ENCODE results near the gene DNAJA4. TPM values are rescaled to one million over a fixed set of nuclear protein-coding genes. Genes with fewer than 3 reads are reported as not detected.

DNAJA4 gene
- total RNA-seq = 10 to 100 TPM; 51.4 to 55.1 TPM
- polyA plus RNA-seq = 10 to 100 TPM in 1 of 3 donors, 1 to 10 TPM in 2; 7.9 to 15.6 (median 9.1) TPM
- total RNA-seq = 24.4 to 127 (median 32.5) reads per million in 6 experiments

DNA sequence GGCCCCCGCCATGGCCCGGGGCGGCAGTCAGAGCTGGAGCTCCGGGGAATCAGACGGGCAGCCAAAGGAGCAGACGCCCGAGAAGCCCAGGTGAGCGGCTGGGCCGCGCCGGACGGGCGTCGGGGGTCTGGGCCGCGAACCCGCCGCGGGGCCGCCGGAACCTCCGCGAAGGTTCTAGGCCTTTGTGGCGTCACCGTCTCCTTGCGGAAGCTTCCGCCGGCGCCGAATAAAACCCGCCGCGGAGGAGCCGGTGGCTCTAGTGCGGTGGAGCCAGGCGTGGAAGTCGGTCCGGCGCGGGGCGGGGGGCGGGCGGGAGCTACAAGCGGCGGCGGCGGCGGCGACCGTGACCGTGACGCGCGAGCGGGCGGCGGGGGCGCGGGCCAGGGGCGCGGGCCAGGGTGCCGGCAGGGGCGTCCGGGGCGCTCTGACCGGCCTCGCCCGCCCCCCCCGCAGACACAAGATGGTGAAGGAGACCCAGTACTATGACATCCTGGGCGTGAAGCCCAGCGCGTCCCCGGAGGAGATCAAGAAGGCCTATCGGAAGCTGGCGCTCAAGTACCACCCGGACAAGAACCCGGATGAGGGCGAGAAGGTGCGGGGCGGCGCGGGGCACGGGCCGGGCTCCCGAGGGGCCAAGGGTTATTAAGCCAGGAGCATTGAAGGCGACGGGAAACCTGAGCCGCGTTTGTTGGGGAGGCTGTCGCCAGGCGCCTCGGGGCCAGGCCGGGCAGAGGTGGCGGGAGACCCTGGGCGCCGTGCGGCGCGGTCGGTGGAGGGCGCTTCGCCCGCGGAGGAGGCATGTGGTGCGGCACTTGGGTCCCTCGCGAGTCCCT is at the start of gene DNAJA4:
Gene DNAJA4, plus strand, starts transcription at position 259 of the 833 bp plus-strand sequence. Its CDS starts 202 bp downstream, at position 461.
- Mint-ChIP-seq H3K4me3 (peak within 1 kb of the TSS; percentile 84 to 94 (median 90)), H3K27ac (peak within 1 kb of the TSS; percentile 80 to 98 (median 94)), H3K27me3 (no peaks in the 10 kb centered on the region), H3K36me3 (peaks cover 0 to 5% (median 0%) of the 10 kb centered on the region in 3 donors), H3K9me3 (no peaks in the 10 kb centered on the region), H3K4me1 (peaks cover 21 to 41% (median 31%) of the 10 kb centered on the region in 4 donors)
- ATAC-seq = peak; percentile 83 to 84
- POLR2A ChIA-PET = interaction anchor here (0.6 to 3.3 kb wide), 13 partner anchors 9 to 1321 kb away, joined by 3 to 53 read pairs (median 5); partner anchors contain the start of genes CIB2, IDH3A, IREB2 and SKIC8
- DNase-seq = peak; percentile 59 to 85 (median 68)

DNA sequence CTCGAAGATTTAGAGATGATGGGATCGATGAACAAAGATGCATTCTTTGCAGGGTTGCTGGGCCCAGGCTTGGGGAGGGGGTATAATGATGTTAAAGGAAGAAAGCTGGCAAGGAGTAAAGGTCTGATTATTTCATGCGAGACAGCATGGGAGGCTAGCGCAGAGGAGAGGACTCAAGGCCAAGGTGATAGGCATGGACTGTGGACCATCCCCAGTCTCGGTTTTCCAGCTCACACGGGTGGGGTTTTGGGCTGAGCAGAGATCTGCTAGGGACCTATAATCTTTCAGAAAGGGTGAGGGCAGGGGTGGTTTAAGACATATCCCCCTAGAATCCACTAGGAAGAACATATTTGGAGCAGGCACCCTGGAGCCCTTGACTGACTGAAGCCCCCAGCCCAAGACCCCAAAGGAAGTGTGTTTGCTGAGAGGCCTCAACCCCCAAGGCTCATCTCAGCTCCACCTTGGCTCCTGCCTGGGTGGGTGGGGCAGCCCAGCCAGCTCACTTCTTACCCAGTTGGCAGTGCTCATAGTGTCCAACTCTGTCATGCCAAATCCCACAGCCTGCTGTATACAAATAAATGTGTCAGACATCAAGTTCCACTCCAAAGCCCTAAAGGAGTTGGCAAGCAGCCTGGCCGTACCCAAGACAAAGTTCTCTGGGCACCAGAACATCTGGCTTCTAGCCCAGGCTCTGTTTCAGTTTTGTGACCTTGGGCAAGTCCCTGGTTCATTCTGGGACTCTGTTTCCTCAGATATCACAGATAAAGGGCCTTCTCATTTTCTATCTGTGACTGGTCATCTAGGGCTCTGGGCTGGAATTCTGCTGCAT is 47.9 kb upstream of the DNAJA4 start:
- no peak for ATAC-seq

DNA sequence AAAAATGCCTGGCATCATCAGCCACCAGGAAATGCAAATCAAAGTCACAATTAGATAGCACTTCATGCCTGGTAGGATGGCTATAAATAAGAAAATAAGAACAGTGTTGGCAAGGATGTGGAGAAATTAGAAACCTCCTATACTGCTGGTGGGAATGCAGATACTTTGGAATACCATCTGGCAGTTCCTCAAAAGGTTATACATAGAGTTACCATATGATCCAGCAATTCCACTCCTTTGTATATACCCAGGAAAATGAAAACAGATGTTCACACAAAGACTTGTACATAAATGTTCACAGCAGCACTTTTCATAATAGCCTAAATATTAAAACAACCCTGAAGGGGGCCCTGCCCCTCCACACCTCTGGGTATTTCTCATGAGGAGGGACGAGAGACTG is 43.6 kb upstream of the DNAJA4 start:
- no peak overlapping the region for H3K4me3 Mint-ChIP-seq
- H3K27me3 Mint-ChIP-seq = peaks cover 0 to 2% (median 0%) of the 10 kb centered on the region in 5 donors
- H3K4me1 Mint-ChIP-seq = peaks cover 0 to 4% (median 0%) of the 10 kb centered on the region in 4 donors
- POLR2A ChIA-PET = no interaction called here
- no peak for ATAC-seq
- no peaks in the 10 kb centered on the region for H3K36me3 Mint-ChIP-seq
- no peak for DNase-seq
- no peak overlapping the region for H3K27ac Mint-ChIP-seq
- no peaks in the 10 kb centered on the region for H3K9me3 Mint-ChIP-seq

More for the DNA sequence above, 47.9 kb upstream of the DNAJA4 start:
- no peaks in the 10 kb centered on the region for H3K4me1 Mint-ChIP-seq
- no peak overlapping the region for H3K27ac Mint-ChIP-seq
- H3K27me3 Mint-ChIP-seq = peaks cover 1 to 15% (median 3%) of the 10 kb centered on the region in 5 donors
- POLR2A ChIA-PET = no interaction called here
- no peak for DNase-seq
- H3K4me3 Mint-ChIP-seq = peak overlapping the region in 1 of 10 donors; percentile 1
- H3K36me3 Mint-ChIP-seq = no peaks in the 10 kb centered on the region
- H3K9me3 Mint-ChIP-seq = no peaks in the 10 kb centered on the region

DNA sequence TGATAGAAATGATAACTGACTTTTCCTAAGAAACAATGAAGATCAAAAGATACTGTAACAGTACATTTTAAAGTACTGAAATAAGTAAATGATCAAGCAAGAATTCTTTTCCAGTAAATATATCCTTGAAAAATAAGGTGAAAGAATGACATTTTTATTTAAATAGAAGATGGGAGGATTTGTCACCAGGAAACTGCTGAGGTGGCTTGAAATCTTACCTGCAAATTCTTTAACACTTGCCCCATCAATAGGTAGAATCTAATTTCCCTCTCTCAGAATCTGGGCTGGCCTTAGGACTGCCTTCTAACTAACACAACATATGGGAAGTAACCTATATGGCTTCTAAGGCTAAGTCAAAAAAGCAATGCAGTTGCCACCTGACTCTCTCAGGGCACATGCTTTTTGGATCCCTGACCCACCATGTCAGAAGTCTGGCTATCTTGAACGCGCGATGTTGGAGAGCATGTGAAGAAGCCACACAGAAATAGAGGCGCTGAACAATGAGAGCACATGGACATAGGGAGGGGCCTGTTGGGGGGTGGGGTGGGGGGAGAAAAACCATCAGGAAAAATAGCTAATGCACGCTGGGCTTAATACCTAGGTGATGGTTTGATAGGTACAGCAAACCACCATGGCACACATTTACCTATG is 41.5 kb upstream of the DNAJA4 start:
- Mint-ChIP-seq H3K9me3 (no peaks in the 10 kb centered on the region), H3K4me1 (peaks cover 0 to 4% (median 0%) of the 10 kb centered on the region in 4 donors), H3K27me3 (peaks cover 0 to 2% (median 0%) of the 10 kb centered on the region in 5 donors), H3K36me3 (no peaks in the 10 kb centered on the region), H3K27ac (no peak overlapping the region), H3K4me3 (no peak overlapping the region)
- POLR2A ChIA-PET = interaction anchor here (0.6 kb wide), 1 partner anchor 24 kb away, joined by 6 read pairs; no protein-coding TSS in a partner anchor
- no peak for ATAC-seq
- DNase-seq = no peak

DNA sequence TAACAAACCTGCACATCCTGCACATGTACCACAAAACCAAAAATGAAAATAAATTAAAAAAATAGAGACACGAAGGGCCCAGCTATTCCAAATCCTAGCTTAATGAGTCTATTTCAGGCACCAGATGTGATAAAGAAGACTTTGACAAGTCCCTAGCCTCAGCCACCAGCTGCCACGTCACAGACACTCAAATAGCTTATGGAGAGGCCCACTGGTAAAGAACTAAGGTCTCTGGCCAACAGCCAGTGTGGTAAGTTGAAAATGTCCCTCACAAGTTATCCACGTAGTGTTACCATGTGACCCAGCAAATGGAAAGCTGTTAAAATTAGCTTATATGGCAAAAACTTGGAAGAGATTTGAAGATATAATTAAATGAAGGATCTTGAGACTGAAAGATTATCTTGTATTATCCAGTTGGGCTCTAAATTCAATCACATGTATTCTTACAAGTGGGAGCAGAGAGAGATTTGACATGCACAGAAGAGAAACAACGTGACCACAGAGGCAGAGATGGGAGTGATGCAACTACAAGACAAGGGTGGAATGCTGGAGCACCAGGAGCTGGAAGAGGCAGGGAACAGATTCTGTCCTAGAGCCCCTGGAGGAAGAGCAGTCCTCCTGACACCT is 40.9 kb upstream of the DNAJA4 start:
- Mint-ChIP-seq H3K36me3 (no peaks in the 10 kb centered on the region), H3K27me3 (peaks cover 0 to 2% (median 0%) of the 10 kb centered on the region in 5 donors), H3K27ac (peak overlapping the region in 2 of 10 donors; percentile 1 to 18), H3K4me1 (peaks cover 0 to 4% (median 0%) of the 10 kb centered on the region in 4 donors), H3K9me3 (no peaks in the 10 kb centered on the region), H3K4me3 (no peak overlapping the region)
- POLR2A ChIA-PET = interaction anchor here (0.6 kb wide), 1 partner anchor 24 kb away, joined by 6 read pairs; no protein-coding TSS in a partner anchor
- no peak for ATAC-seq
- DNase-seq = no peak

DNA sequence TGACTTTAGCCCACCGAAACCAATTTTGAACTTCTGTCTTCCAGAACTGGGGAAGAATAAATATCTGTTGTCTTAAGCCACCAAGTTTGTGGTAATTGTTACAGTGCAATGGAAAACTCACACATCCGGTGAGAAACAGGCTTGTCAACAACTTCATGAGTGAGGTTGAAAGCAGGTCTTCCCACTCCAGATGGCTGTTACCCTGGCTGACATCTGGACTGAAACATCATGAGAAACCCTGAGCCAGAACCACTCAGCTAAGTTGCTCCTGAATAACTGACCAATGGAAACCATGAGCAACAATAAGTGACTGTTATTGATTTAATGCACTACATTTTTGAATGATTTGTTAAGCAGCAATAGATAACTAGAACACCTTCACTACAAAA is 40.3 kb upstream of the DNAJA4 start:
- Mint-ChIP-seq H3K36me3 (no peaks in the 10 kb centered on the region), H3K4me3 (no peak overlapping the region), H3K27ac (peak overlapping the region in 1 of 10 donors; percentile 1), H3K27me3 (peaks cover 0 to 2% (median 0%) of the 10 kb centered on the region in 5 donors), H3K9me3 (no peaks in the 10 kb centered on the region), H3K4me1 (peaks cover 0 to 4% (median 0%) of the 10 kb centered on the region in 4 donors)
- DNase-seq = no peak
- ATAC-seq = no peak
- POLR2A ChIA-PET = no interaction called here

DNA sequence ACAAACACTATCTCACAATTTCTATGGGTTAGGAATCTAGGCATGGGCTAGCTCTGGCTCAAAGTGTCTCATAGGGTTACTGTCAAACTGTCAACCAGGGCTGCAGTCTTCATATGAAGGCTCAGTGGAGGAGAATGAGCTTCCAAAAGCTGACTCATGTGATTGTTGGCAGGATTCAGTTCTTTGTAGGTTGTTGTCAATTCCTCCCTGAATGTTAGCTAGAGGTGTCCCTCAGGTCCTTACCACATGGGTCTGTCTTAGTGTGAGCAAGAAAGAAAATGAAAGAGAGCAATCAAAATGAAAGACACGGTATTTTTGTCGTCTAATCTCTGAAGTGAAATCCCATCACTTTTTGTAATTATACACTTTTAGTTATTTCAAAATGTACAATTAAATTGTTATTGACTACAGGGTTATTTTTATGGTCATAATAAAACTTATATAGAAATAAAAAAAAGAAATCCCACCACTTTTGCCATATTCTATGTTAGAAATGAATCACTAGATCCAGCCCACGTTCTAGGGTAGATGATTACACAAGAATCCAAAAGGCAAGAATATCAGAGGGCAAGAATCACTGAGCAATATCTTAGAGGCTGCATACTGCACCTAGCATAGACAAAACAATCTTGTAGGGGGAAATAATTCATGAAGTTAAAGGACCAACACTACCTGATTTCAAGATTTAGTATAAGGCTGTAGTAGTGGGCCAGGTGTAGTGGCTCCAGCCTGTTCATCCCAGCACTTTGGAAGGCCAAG is 38.4 kb upstream of the DNAJA4 start:
- peaks cover 0 to 2% (median 0%) of the 10 kb centered on the region in 5 donors for H3K27me3 Mint-ChIP-seq
- ATAC-seq = no peak
- no peak overlapping the region for H3K4me3 Mint-ChIP-seq
- H3K9me3 Mint-ChIP-seq = no peaks in the 10 kb centered on the region
- H3K27ac Mint-ChIP-seq = no peak overlapping the region
- POLR2A ChIA-PET = no interaction called here
- H3K36me3 Mint-ChIP-seq = no peaks in the 10 kb centered on the region
- peaks cover 0 to 4% (median 0%) of the 10 kb centered on the region in 4 donors for H3K4me1 Mint-ChIP-seq
- no peak for DNase-seq

DNA sequence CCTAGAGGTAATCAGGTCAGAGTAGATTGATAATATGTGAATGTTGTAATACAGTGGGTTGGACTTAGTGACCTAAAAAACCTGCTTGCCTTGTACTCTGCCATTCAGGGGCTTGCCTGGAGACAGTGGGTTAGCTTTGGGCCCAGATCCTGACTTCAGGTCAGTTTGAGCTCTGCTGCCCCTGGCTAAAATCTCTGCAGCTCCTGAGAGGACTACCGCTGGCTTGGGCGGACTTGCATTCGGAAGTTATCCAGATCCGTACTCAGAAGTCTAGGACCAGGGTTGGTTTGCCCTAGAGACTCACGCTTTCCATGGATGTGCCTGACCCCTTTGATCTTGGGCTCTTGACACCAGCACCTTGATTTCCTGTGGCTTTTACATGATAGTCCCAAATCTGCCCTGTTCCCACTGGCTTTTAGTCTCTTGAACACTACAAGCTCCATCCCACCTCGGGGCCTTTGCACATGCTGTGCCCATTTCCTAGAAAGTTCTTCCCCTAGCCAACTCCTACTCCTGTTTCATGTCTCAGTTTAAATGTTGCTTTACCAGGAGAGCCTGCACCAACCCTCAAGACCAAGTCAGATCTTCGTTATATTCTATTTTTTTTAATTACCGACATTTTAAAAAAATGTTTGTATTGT is 35.9 kb upstream of the DNAJA4 start:
- Mint-ChIP-seq H3K9me3 (no peaks in the 10 kb centered on the region), H3K4me1 (peaks cover 0 to 3% (median under 1%) of the 10 kb centered on the region in 4 donors), H3K27me3 (peaks cover 0 to 4% (median 0%) of the 10 kb centered on the region in 5 donors), H3K4me3 (no peak overlapping the region), H3K27ac (no peak overlapping the region), H3K36me3 (no peaks in the 10 kb centered on the region)
- DNase-seq (no peak), ATAC-seq (no peak)
- POLR2A ChIA-PET = no interaction called here

DNA sequence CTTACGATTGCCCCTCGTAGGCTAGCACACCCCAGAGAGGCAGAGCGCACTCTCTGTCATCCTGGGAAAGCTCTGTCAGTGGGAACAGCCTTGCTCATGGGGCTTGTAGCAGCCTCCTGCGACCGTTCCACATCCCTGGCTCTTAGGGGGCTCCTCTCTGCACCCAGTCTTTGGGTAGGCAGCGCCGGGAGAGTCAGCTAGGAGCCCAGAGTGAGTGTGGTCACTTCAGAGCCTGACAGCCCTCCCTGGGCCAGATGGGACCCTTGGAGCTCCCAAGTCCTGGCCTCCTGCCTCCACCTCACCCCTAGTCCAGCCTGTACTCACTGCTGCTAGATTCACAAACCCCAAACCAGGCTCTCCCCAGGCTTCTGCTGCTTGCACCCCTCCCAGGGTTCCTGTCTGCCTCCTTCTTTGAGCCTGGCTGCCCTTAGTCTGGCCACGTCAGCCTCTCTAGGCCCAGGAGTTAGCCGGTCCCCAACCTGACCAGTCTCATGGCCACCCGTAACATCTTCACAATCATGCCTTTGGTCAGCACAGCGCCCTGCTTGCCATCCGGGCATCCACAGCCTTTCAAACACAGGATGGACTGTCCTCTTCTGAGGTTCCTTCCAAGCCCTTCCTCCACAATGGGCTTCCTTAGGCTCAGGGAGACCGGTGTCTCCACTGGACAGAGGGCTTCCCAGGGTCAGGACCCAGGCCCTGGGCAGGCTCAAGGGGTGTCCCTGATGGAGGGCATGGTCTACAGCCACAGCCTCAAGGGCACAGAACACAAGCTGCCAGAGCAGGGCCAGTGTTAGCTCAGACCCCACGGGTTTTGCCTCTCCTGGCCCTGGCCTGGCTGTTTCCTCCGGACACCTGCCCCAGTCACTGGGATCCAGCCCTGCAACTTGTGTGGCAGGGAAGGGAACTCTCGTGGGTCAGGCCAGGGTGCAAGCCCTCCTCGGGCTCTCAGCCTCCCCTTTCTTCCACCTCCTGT is 34.6 kb upstream of the DNAJA4 start:
- Mint-ChIP-seq H3K27me3 (peaks cover 0 to 5% (median 3%) of the 10 kb centered on the region in 5 donors), H3K4me1 (peaks cover 0 to 1% (median 0%) of the 10 kb centered on the region in 4 donors), H3K4me3 (no peak overlapping the region), H3K9me3 (no peaks in the 10 kb centered on the region), H3K36me3 (no peaks in the 10 kb centered on the region), H3K27ac (no peak overlapping the region)
- ATAC-seq (no peak), DNase-seq (no peak)
- POLR2A ChIA-PET = no interaction called here

DNA sequence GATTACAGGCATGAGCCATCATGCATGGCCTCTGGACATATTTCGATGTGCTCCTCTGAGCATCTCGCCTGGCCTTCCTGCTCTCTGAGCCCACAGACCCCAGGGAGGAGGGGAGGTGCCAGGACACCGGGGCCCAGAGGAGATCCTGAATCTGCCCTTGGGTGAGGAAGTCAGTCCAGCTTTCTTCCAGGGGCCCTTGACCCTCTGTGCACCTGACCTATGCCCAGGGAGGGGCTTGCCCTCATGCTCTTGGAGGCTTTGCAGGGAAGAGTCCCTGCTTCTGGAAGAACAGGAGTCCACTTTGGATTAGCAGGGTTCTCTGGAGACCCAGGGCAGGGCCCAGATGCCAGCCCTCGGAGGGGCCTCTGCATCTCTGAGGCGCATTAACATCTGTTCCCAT is 31.4 kb upstream of the DNAJA4 start:
- Mint-ChIP-seq H3K4me3 (no peak overlapping the region), H3K36me3 (no peaks in the 10 kb centered on the region), H3K27ac (no peak overlapping the region), H3K27me3 (peaks cover 0 to 11% (median 4%) of the 10 kb centered on the region in 5 donors), H3K4me1 (peaks cover 0 to 1% (median under 1%) of the 10 kb centered on the region in 4 donors), H3K9me3 (no peaks in the 10 kb centered on the region)
- DNase-seq (no peak), ATAC-seq (no peak)
- POLR2A ChIA-PET = no interaction called here
